ENCODE data around the gene ATF6.

The ATF6 gene

GRCh38 chr1:161941726-161942436, 175.8 kb downstream of the ATF6 start:
- DNase-seq, result no peak

GRCh38 chr1:161943737-161944136, 177.6 kb downstream of the ATF6 start:
- no peak for DNase-seq

- no peak for DNase-seq
Observed at GRCh38 chr1:161944381-161944780, 178.3 kb downstream of the ATF6 start.

- DNase-seq, result no peak
Observed at GRCh38 chr1:161945306-161946060, 179.4 kb downstream of the ATF6 start.

GRCh38 chr1:161946071-161946987, 180.2 kb downstream of the ATF6 start:
- no peak for DNase-seq

GRCh38 chr1:161948435-161948834, 182.3 kb downstream of the ATF6 start:
- no peak for DNase-seq

- DNase-seq, result no peak
Observed at GRCh38 chr1:161949548-161949947, 183.4 kb downstream of the ATF6 start.

GRCh38 chr1:161950377-161950776, 184.3 kb downstream of the ATF6 start:
- DNase-seq, result no peak

- no peak for DNase-seq
Observed at GRCh38 chr1:161951646-161952045, 185.5 kb downstream of the ATF6 start.

- no peak for DNase-seq
Observed at GRCh38 chr1:161952607-161953172, 186.6 kb downstream of the ATF6 start.

- DNase-seq, result no peak
Observed at GRCh38 chr1:161953256-161953920, 187.3 kb downstream of the ATF6 start.

- no peak for DNase-seq
Observed at GRCh38 chr1:161954050-161954449, 187.9 kb downstream of the ATF6 start.

- DNase-seq, result no peak
Observed at GRCh38 chr1:161954466-161954865, 188.3 kb downstream of the ATF6 start.

- DNase-seq, result no peak
Observed at GRCh38 chr1:161955606-161956005, 189.5 kb downstream of the ATF6 start.

- DNase-seq, result no peak
Observed at GRCh38 chr1:161956097-161956496, 190.0 kb downstream of the ATF6 start.

GRCh38 chr1:161956930-161957329, 190.8 kb downstream of the ATF6 start:
- no peak for DNase-seq

GRCh38 chr1:161958425-161958824, 192.3 kb downstream of the ATF6 start:
- no peak for DNase-seq

- peak in 1 of 5 donors; percentile 42 for DNase-seq
Observed at GRCh38 chr1:161962091-161962887, 196.2 kb downstream of the ATF6 start.

- no peak for DNase-seq
Observed at GRCh38 chr1:161966067-161966466, 199.9 kb downstream of the ATF6 start.

- DNase-seq, result no peak
Observed at GRCh38 chr1:161970036-161970435, 203.9 kb downstream of the ATF6 start.

- no peak for DNase-seq
Observed at GRCh38 chr1:161970633-161971032, 204.5 kb downstream of the ATF6 start.
